HL-60 (cell line): ENCODE results near the gene POLDIP3.

Experiments used
- DNase-seq, 2 experiments: peaks; one replicate each; pipeline ENCODE4 v3.0.0-alpha.2; 2010 to 2020; ENCODE audit warnings: low read depth in 1 of 2, low spot score in 1 of 2
- H3K27ac ChIP-seq: fragments of 250-450 bp; sonication (Bioruptor Pico); replicated peaks from 2 replicates; pipeline ENCODE4 v1.5.1; 2020; ENCODE audit warnings: mild to moderate bottlenecking, moderate library complexity
- H3K27me3 ChIP-seq: fragments of 250-450 bp; sonication (Bioruptor Pico); 2 replicates; pipeline ENCODE4 v1.5.1; 2021; ENCODE audit warnings: mild to moderate bottlenecking, moderate library complexity; ENCODE audit not compliant: insufficient read depth, poor library complexity, severe bottlenecking
- H3K4me3 ChIP-seq: replicated peaks from 2 replicates; pipeline ENCODE4 v1.5.1; 2011; ENCODE audit warnings: mild to moderate bottlenecking, control low read depth, low read length; ENCODE audit not compliant: insufficient read depth
- GABPA ChIP-seq: IDR thresholded peaks from 2 replicates; pipeline ENCODE4 v1.6.1; 2012; ENCODE audit warnings: low read depth
- POLR2AphosphoS5 ChIP-seq: IDR thresholded peaks from 2 replicates; pipeline ENCODE4 v1.6.1; 2012; ENCODE audit warnings: low read depth
- SPI1 ChIP-seq: IDR thresholded peaks from 2 replicates; pipeline ENCODE4 v1.6.1; 2012; ENCODE audit warnings: low read depth, mild to moderate bottlenecking, borderline replicate concordance
- TF ChIP-seq, protein P1 (sequence below): IDR thresholded peaks from one replicate; pipeline ENCODE4 v1.5.1; 2011; ENCODE audit warnings: low read length, control low read depth, inconsistent platforms; ENCODE audit not compliant: insufficient read depth
- TF ChIP-seq, protein P2 (sequence below): IDR thresholded peaks from 2 replicates; pipeline ENCODE4 v1.6.1; 2012; ENCODE audit warnings: low read depth; ENCODE audit not compliant: insufficient replicate concordance

Gene POLDIP3

DNA sequence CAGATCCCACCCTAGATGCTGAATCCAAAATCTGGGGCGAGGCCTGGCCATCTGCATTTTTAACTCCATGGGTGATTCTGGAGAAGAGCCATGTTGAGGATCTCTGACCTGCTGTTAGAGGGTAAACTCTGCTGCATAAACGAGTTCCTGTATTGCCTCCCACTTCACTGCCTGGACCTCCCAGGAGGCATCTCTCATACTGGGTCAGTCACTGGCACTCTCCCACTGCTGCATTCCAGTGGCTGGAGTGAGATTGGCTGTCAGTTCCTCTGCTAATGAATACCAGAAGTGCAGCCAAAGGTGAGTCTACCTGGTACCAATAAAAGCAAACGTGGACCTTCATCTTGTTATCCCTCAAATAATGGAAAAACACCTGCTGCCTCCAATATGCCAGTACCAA is 10.3 kb downstream of the POLDIP3 start:
- Histone ChIP-seq H3K27me3 (no peaks in the 10 kb centered on the region), H3K4me3 (no peak overlapping the region), H3K27ac (no peak overlapping the region)
- DNase-seq, result no peak
- TF ChIP-seq POLR2AphosphoS5, result no peak
- TF ChIP-seq, protein P1, sequence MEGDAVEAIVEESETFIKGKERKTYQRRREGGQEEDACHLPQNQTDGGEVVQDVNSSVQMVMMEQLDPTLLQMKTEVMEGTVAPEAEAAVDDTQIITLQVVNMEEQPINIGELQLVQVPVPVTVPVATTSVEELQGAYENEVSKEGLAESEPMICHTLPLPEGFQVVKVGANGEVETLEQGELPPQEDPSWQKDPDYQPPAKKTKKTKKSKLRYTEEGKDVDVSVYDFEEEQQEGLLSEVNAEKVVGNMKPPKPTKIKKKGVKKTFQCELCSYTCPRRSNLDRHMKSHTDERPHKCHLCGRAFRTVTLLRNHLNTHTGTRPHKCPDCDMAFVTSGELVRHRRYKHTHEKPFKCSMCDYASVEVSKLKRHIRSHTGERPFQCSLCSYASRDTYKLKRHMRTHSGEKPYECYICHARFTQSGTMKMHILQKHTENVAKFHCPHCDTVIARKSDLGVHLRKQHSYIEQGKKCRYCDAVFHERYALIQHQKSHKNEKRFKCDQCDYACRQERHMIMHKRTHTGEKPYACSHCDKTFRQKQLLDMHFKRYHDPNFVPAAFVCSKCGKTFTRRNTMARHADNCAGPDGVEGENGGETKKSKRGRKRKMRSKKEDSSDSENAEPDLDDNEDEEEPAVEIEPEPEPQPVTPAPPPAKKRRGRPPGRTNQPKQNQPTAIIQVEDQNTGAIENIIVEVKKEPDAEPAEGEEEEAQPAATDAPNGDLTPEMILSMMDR, result no peak

DNA sequence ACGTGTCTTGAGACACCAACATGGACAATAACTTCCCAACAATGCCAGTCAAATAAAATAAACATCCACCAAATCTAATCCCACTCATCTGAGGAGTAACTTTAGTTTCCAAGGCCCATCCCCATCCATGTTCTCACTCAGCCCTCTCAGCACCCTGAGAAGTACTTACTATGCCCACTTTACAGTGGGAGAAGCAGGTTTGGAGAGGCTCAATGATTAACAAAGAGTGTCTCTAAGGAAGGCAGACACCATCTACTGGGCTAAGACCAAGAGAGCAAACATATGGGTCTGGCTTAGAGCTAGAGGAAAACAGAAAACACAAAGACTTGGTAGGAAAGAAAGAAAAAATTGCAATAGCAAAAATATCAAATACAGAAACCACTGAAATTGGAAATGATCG is 11.3 kb downstream of the POLDIP3 start:
- Histone ChIP-seq H3K4me3 (no peak overlapping the region), H3K27me3 (no peaks in the 10 kb centered on the region), H3K27ac (no peak overlapping the region)
- no peak for DNase-seq
- TF ChIP-seq SPI1 (no peak), GABPA (no peak), POLR2AphosphoS5 (no peak)
- TF ChIP-seq, protein P2, sequence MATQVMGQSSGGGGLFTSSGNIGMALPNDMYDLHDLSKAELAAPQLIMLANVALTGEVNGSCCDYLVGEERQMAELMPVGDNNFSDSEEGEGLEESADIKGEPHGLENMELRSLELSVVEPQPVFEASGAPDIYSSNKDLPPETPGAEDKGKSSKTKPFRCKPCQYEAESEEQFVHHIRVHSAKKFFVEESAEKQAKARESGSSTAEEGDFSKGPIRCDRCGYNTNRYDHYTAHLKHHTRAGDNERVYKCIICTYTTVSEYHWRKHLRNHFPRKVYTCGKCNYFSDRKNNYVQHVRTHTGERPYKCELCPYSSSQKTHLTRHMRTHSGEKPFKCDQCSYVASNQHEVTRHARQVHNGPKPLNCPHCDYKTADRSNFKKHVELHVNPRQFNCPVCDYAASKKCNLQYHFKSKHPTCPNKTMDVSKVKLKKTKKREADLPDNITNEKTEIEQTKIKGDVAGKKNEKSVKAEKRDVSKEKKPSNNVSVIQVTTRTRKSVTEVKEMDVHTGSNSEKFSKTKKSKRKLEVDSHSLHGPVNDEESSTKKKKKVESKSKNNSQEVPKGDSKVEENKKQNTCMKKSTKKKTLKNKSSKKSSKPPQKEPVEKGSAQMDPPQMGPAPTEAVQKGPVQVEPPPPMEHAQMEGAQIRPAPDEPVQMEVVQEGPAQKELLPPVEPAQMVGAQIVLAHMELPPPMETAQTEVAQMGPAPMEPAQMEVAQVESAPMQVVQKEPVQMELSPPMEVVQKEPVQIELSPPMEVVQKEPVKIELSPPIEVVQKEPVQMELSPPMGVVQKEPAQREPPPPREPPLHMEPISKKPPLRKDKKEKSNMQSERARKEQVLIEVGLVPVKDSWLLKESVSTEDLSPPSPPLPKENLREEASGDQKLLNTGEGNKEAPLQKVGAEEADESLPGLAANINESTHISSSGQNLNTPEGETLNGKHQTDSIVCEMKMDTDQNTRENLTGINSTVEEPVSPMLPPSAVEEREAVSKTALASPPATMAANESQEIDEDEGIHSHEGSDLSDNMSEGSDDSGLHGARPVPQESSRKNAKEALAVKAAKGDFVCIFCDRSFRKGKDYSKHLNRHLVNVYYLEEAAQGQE, result no peak
- TF ChIP-seq, protein P1, result no peak

DNA sequence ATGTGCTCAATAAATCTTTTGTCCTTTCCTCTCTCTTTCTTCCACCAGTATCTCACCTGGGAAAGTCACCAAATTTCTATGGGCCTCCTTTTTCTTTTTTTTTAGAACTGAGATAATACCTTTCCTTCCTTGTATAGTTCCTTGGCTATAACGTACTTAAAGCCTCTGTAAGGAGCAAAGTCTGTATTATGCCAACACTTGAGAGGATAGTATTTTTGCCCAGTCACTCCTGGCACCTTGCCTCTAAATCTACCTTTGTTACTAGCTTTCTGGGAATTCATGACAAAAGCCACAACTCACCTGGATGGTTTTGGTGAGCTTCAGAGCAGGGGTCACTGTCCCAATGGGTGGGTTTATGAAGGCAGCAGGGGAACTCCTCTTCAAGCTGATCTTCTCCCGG is 12.2 kb downstream of the POLDIP3 start:
- no peak for TF ChIP-seq GABPA
- TF ChIP-seq POLR2AphosphoS5, result no peak
- TF ChIP-seq SPI1, result no peak
- TF ChIP-seq, protein P1, result no peak
- TF ChIP-seq, protein P2, result no peak
- DNase-seq, result no peak
- Histone ChIP-seq H3K27ac (no peak overlapping the region), H3K27me3 (no peaks in the 10 kb centered on the region), H3K4me3 (no peak overlapping the region)

DNA sequence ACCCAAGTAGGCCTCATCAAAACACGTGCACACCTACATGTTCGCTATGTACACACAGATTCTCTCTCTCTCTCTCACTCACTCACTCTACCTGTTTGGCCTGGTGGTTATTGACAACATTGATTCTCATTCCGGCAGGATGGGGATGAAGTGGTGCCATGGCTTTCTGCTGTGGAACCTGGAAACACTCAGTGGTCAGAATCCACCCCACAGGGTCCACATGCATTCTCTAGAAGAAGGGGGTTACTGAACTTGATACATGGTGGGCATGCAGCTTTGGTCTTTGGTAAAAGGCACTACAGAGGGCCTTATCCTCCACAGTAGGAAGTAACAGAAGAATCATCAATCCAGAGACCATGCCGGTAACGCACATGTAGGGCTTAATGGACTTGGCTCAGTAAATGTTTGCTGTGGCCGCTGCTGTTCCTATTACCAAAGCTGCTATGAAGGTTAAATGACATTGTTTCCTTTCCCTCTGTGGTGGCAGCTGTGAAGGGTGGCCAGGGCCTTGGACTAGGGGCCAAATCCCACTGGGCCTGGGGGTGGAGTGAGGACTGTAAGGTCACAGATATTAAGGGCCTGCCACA is 12.7 kb downstream of the POLDIP3 start:
- no peak for TF ChIP-seq SPI1
- TF ChIP-seq, protein P2, result no peak
- no peak for TF ChIP-seq POLR2AphosphoS5
- TF ChIP-seq, protein P1, result no peak
- no peak for TF ChIP-seq GABPA
- H3K27ac ChIP-seq, result no peak overlapping the region
- H3K27me3 ChIP-seq, result no peaks in the 10 kb centered on the region
- no peak for DNase-seq
- H3K4me3 ChIP-seq, result no peak overlapping the region
